Fibroblast of upper back skin (primary cell): ENCODE results near the gene OR2V1.
"Not testable (repeated sequence)": the region's sequence is repeated elsewhere in the genome, so short reads cannot be mapped to it uniquely, and the experiment has no call there.

Experiments
- DNase-seq: peaks from one replicate; pipeline ENCODE4 v3.0.0-alpha.2; 2013

Gene OR2V1

DNA sequence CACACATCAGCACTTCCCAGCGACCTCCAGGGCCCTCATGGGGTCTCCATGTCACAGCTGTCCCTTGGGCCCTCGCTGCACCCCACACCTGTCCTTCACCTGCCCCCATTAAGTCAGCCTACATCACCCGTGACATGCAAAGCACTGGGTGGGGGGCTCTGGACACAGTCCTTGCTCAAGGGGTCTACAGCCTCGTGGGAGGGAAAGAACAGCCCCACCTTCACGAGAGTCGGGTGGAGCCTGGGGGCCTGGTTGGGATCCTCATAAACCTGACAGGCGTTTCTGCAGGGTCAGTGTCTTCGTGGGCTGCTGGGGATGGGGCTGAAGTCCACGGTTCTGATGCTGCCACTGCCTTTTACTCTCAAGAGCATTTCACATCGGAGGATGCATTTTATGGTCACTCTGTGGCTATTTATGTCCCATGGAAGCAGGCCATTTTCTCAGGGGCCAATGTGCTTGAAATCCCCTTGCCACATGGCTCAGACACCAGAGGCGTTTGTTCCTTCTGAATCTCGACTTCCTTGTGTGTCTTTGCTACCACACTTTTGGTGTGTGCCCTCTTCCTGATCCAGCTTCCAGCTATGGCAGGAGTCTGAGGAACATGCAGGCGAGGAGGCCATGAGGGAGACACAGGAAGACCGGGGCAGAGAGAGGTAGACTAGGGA lies at the start of gene OR2V1:
TSS of gene OR2V1 (minus strand) at position 338 of the 665 bp plus-strand sequence. CDS start 5,865 bp downstream, outside the sequence.
- no peak for DNase-seq

DNA sequence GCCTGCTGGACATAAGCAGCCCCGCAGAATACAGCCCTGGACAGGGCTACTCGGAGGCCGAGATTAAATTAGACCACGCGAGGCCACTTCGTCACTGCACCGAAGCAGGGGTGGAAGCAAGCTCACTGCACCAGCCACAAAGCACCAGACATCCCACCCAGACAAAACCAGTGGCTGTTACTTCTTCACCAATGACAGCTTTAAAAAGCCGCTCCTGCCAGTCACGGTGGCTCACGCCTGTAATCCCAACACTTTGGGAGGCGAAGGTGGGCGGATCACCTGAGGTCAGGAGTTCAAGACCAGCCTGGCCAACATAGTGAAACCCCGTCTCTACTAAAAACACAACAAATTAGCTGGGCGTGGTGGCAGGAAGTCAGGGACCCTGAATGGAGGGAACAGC lies 46.6 kb upstream of the OR2V1 start:
- not testable (repeated sequence) for DNase-seq

DNA sequence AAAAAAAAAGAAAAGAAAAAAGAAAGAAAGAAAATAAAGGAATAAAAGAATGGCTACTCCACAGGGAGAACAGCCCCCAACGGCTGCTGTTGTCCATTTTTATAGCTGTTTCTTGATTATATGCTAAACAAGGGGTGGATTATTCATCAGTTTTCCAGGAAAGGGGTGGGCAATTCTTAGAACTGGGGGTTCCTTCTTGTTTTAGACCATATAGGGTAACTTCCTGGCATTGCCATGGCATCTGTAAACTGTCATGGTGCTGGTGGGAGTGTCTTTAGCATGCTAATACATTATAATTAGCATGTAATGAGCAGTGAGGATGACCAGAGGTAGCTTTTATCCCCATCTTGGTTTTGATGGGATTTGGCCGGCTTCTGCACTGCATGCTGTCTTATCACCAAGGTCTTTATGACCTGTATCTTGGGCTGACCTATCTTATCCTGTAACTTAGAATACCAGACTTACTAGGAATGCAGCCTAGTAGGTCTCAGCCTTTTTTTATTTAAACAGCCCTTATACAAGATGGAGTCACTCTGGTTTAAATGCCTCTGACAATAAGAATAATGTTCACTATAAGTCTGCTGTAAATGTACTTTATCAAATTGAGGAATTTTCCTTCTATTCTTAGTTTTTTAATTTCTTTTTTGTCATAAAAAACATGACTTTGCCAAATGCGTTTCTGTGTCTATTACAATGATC lies 45.4 kb upstream of the OR2V1 start:
- DNase-seq, result no peak

GRCh38 chr5:181173420-181174342 lies 42.7 kb upstream of the OR2V1 start:
- DNase-seq, result peak; percentile 57

DNA sequence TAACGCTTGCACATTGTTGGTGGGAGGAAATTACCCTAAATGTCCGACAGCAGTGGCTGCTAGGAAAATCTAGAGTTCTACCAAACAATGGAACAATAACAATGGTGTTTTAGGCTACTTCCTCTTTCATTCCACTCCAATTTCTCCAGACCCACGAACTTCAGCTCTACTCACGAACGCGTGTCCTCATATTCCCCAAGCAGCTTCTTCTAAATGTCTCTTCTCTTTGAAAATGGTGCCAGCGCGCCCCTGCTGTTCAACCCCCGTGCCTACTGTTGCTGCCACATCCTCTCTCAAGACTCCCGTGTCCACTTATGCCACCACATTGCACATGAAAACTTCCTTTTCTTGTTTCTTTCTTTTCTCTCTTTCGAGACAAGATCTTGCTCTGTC lies 42.1 kb upstream of the OR2V1 start:
- DNase-seq, result no peak

- DNase-seq, result no peak
Measured at GRCh38 chr5:181171782-181172181, 40.8 kb upstream of the OR2V1 start.

GRCh38 chr5:181170996-181171395 lies 40.0 kb upstream of the OR2V1 start:
- peak; percentile 30 for DNase-seq

DNA sequence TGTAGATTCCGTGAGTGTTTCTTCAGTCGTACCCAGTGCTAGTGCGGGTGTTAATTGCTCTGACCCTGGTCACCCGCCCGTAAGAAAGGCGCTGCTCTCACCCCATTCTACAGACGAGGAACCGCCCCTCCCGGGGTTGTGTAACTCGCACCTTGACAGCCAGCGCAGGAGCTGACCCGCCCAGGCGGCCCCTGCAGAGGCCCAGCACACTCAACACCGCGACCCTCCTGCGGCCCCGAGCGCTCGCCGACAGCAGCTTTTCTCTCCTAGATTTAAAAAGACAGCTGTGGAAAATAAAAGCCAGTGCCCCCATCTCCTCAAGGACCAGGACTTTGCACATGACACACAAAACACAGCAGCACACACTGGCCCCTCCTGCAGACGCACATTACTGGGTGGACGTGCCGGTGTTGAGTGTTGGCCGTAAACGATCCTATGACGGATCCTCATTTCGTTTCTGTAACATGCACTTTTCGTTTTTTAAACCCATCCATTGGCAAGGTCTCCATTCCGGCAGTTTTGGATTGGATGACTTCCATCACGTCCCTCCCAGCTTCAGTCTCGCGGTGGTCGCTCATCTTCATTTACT lies 39.4 kb upstream of the OR2V1 start:
- no peak for DNase-seq

- peak; percentile 81 for DNase-seq
Measured at GRCh38 chr5:181169459-181170236, 38.7 kb upstream of the OR2V1 start.

GRCh38 chr5:181168595-181169118 lies 37.7 kb upstream of the OR2V1 start:
- no peak for DNase-seq

DNA sequence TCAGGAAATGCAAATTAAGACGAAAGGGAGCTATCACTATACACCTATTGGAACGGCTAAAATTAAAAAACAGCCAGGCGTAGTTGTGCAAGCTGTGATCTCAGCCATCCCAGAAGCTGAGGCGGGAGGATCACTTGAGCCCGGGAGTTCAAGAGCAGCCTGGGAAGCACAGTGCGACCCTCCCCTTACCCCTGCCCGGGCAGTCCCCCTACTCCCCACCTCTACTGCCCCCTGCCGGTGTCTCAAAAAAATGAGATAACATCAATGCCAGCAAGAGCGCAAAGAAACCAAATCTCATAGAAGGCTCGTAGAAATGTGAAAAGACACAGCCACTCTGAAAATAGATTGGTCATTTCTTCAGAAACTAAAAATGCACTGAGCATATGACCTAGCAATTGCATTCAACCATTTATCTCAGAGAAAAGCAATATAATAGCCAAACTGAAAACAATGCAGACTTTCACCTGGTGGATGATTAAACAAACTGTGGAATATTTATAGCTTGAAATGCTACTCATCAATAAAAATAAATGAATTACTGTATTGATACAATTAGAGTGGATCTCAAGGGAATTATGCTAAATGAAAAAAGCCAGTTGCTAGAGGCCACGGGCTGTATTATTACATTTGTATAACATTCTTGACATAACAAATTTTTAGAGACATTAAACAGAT lies 37.0 kb upstream of the OR2V1 start:
- DNase-seq, result no peak

- DNase-seq, result no peak
Measured at GRCh38 chr5:181166812-181167733, 36.1 kb upstream of the OR2V1 start.

DNA sequence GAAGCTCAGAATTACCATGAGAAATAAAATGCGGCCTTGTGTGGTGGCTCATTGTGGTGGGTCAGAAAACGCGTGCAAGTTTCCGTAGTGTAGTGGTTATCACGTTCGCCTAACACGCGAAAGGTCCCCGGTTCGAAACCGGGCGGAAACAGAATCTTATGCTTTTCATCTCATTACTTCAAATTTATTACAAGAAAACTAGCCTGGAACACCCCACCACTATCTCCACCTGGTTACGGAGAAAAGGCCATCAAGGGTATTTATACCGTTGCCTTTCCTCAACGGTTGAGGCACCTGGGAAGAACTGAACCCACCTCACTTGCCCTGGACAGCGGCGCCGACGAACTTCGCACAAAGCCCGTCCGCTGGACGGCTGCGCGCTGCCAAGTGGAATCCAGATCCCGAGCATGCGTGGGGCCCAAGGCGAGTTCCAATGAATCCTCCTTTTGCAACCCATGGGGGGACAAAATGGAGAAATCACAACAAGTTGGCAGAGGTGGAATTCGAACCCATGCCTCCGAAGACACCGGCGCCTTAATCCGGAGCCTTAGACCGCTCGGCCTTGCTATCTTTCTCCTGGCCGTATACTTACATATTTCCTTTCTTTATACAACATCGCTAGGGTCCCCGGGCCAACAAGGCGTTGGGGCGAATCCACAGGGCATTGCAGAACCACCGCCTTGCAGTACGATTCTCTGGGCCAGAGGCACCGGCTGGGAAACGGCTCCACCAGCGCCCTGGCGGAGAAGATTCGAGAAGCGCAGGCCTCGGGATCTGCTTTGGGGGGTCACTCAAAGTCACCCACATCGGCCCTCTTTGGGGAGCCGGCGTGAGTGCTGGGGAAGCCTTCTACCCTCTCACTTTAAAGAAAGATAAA lies 33.3 kb upstream of the OR2V1 start:
- DNase-seq, result peak; percentile 56

- no peak for DNase-seq
Measured at GRCh38 chr5:181163487-181164075, 32.6 kb upstream of the OR2V1 start.

DNA sequence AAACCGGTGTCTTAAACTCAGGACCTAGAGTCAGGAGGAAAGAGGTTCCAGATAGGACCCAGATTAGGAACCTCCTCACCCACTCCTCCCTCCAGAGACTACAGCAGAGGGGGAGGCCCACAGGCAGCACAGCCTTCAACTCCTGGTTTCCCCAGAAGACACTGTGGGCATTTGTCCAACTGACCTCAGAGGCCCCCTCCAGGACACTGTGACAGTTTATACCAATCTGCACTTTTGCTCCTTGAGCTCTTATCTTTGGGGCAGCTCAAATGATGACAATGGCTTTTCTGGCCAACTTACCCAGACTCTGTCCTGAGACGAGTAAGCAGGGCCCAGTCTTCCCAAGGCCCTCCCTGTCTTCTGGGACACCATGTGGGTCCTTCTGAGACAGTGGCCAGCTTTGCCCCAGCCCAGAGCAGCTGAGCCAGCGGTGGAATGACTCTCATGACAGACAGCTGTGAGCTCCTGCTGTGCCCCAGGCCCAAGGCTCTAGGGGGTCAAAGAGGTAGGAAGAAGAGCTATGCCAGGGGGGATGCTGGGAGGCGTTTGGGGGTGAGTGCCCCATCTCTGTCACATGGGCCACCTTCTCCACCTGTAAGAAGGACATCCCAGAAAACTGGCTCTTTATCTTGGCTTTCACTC lies 30.7 kb upstream of the OR2V1 start:
- DNase-seq, result no peak

GRCh38 chr5:181160755-181161533 lies 30.0 kb upstream of the OR2V1 start:
- peak; percentile 71 for DNase-seq

DNA sequence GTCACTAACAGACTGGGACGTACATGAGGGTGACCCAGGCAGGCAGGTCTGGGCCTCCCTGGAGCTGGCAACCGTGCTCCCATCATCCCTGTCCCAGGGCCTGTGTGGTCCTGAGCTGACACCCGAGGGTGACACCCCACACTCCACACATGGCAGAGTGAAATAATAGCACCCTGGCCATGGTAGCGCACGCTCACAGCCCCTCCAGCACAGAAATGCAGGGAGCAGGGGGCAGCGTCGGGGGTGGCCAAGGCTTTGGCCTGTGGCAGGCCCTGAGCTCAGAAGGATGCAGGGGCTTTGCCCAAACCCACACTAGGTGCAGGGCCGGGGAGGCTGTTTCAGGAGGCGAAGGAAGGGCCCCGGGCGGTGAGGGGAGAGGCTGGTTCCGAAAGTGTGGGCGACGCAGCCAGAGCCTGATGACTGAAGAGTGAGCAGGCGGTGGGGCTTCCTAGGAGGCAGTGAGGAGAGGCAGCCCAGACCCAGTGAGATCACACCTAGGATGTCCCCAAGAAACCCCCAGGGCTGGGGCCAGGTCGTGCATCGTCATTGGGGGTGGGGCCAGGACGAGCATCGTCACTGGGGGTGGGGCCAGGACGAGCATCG lies 29.3 kb upstream of the OR2V1 start:
- peak; percentile 43 for DNase-seq
